AG09309 (cell line): ENCODE measurements around the gene HOXB8.

Source experiments
- DNase-seq: peaks from one replicate; pipeline ENCODE4 v3.0.0-alpha.2; 2010; ENCODE audit warnings: low read depth
- H3K4me3 ChIP-seq: 2 replicates; pipeline ENCODE4 v1.5.1; 2011; ENCODE audit warnings: mild to moderate bottlenecking, low read depth, low read length, moderate library complexity; ENCODE audit not compliant: control insufficient read depth
- TF ChIP-seq, protein P1 (sequence below): IDR thresholded peaks from 2 replicates; pipeline ENCODE4 v1.5.1; 2011; ENCODE audit warnings: mild to moderate bottlenecking, low read depth, low read length, inconsistent platforms; ENCODE audit not compliant: insufficient read depth, control insufficient read depth; ENCODE audit errors: missing control alignments

The HOXB8 gene

DNA sequence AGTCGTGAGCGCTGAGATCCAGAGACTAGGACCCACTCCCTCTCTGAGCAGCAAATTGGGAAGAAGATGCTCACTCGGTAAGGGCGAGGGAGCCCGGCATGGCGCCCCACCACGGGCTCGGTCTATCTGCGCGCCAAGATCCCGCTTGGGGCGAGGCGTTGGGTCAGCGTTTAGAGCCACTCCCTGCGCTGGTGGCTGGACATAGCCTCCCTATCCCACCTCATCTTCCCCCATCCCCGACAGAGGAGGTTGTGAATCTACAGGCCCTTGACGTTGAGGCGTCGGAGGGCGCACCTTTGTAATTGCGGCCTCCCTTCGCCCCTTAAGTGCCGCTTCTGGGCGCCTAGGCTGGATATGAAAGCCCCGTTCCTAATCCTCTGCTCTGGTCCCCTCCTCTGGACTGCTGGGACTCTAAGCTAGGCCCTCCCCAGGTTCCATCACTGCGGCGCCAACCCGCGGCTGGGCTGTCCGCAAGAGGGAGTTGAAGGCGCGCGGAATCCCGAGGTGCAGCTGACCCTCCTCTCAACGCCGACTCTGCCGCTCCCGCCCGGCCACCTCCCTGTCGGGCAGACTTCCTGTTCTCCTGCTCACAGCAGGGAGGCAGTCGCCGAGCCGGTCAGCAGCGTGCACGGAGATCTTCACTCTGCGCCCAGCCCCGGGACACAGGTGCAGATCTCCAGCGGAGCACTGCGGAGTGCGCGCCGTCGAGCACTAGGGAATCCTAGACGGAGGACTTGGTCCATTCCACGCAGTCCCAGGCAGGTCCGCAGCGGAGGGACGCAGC is 27.2 kb upstream of the HOXB8 start:
- no peak for DNase-seq
- TF ChIP-seq, protein P1, sequence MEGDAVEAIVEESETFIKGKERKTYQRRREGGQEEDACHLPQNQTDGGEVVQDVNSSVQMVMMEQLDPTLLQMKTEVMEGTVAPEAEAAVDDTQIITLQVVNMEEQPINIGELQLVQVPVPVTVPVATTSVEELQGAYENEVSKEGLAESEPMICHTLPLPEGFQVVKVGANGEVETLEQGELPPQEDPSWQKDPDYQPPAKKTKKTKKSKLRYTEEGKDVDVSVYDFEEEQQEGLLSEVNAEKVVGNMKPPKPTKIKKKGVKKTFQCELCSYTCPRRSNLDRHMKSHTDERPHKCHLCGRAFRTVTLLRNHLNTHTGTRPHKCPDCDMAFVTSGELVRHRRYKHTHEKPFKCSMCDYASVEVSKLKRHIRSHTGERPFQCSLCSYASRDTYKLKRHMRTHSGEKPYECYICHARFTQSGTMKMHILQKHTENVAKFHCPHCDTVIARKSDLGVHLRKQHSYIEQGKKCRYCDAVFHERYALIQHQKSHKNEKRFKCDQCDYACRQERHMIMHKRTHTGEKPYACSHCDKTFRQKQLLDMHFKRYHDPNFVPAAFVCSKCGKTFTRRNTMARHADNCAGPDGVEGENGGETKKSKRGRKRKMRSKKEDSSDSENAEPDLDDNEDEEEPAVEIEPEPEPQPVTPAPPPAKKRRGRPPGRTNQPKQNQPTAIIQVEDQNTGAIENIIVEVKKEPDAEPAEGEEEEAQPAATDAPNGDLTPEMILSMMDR, result no peak

GRCh38 chr17:48641541-48642058 is 26.5 kb upstream of the HOXB8 start:
- TF ChIP-seq, protein P1, result no peak
- H3K4me3 ChIP-seq, result no peak overlapping the region
- DNase-seq, result no peak

More for the DNA sequence above, 27.2 kb upstream of the HOXB8 start:
- no peak overlapping the region for H3K4me3 ChIP-seq

- DNase-seq, result no peak
- no peak overlapping the region for H3K4me3 ChIP-seq
- TF ChIP-seq, protein P1, result no peak
These were observed 25.7 kb upstream of the HOXB8 start for GRCh38 chr17:48640858-48641180.

- TF ChIP-seq, protein P1, result no peak
- H3K4me3 ChIP-seq, result no peak overlapping the region
- no peak for DNase-seq
These were observed 25.1 kb upstream of the HOXB8 start for GRCh38 chr17:48639982-48640857.

DNA sequence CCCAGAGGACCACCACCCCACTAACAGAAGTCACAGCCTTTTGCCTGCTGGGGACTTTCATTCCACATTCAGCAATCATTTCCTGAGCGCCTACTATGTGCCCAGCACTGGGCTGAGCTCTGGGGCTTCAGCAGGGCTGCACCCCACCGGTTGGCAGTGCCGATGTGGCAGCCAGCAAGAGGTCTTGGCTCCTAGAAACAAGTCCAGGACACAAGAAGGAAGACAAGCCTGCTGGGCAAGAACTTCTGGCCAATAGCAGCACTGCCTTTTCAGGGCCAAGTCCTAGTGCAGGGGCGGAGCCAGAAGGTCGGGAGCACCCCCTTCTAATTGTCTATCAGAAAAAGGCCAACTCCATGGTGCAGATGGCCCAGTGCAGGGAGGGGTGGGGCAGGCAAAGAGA is 24.0 kb upstream of the HOXB8 start:
- TF ChIP-seq, protein P1, result no peak
- no peak for DNase-seq
- no peak overlapping the region for H3K4me3 ChIP-seq

- peak; percentile 52 for DNase-seq
- no peak overlapping the region for H3K4me3 ChIP-seq
- TF ChIP-seq, protein P1, result no peak
These were observed 22.5 kb upstream of the HOXB8 start for GRCh38 chr17:48637323-48638260.
